ACC112 (cell line): ENCODE measurements around the gene TPP1.

Experiments used
- H2AFZ ChIP-seq: fragments of 200-600 bp; sonication (generic); one replicate; pipeline ENCODE4 v1.6.0; 2017; ENCODE audit warnings: antibody characterized with exemption, low read length; ENCODE audit not compliant: unreplicated experiment
- H3K27ac ChIP-seq: fragments of 200-600 bp; sonication (generic); 2 replicates; pipeline ENCODE4 v1.5.1; 2014; ENCODE audit warnings: low read depth, mild to moderate bottlenecking, antibody characterized with exemption, low read length, moderate library complexity
- H3K27me3 ChIP-seq: fragments of 200-600 bp; sonication (generic); 2 replicates; pipeline ENCODE4 v1.6.1; 2014; ENCODE audit warnings: mild to moderate bottlenecking, antibody characterized with exemption, low read length, moderate library complexity, mixed read lengths; ENCODE audit not compliant: insufficient read depth
- H3K36me3 ChIP-seq: fragments of 200-600 bp; sonication (generic); 2 replicates; pipeline ENCODE4 v1.6.1; 2016; ENCODE audit warnings: mild to moderate bottlenecking, antibody characterized with exemption, low read length, moderate library complexity, mixed read lengths; ENCODE audit not compliant: insufficient read depth
- H3K4me1 ChIP-seq: fragments of 200-600 bp; sonication (generic); one replicate; pipeline ENCODE4 v1.6.1; 2016; ENCODE audit warnings: low read length, mixed read lengths; ENCODE audit not compliant: insufficient read depth, unreplicated experiment, control insufficient read depth
- H3K4me3 ChIP-seq: fragments of 200-600 bp; sonication (generic); 2 replicates; pipeline ENCODE4 v1.5.1; 2014; ENCODE audit warnings: mild to moderate bottlenecking, low read depth, low read length
- H3K79me2 ChIP-seq: fragments of 200-600 bp; sonication (generic); one replicate; pipeline ENCODE4 v1.6.0; 2016; ENCODE audit warnings: low read length; ENCODE audit not compliant: control insufficient read depth, unreplicated experiment, insufficient read depth

Gene TPP1

GRCh38 chr11:6646918-6647679, 27.9 kb upstream of the TPP1 start:
- Histone ChIP-seq H3K4me1 (peaks cover 17% of the 10 kb centered on the region), H3K36me3 (no peaks in the 10 kb centered on the region), H3K4me3 (no peak overlapping the region), H3K27ac (no peak overlapping the region), H3K27me3 (peaks cover 73% of the 10 kb centered on the region), H3K79me2 (no peaks in the 10 kb centered on the region), H2AFZ (no peak overlapping the region)

- no peaks in the 10 kb centered on the region for H3K36me3 ChIP-seq
- peak overlapping the region; percentile 48 for H3K4me3 ChIP-seq
- peaks cover 17% of the 10 kb centered on the region for H3K4me1 ChIP-seq
- no peaks in the 10 kb centered on the region for H3K79me2 ChIP-seq
- no peak overlapping the region for H2AFZ ChIP-seq
- H3K27ac ChIP-seq = no peak overlapping the region
- H3K27me3 ChIP-seq = peaks cover 67% of the 10 kb centered on the region
Observed at GRCh38 chr11:6646576-6646917, 27.3 kb upstream of the TPP1 start.

- Histone ChIP-seq H3K36me3 (no peaks in the 10 kb centered on the region), H3K4me3 (peak overlapping the region; percentile 48), H2AFZ (no peak overlapping the region), H3K27ac (no peak overlapping the region), H3K79me2 (no peaks in the 10 kb centered on the region), H3K4me1 (peaks cover 17% of the 10 kb centered on the region), H3K27me3 (peaks cover 62% of the 10 kb centered on the region)
Observed at GRCh38 chr11:6646071-6646470, 26.8 kb upstream of the TPP1 start.

GRCh38 chr11:6642957-6643356, 23.7 kb upstream of the TPP1 start:
- Histone ChIP-seq H3K4me3 (no peak overlapping the region), H3K36me3 (no peaks in the 10 kb centered on the region), H3K4me1 (peaks cover 20% of the 10 kb centered on the region), H2AFZ (no peak overlapping the region), H3K27ac (no peak overlapping the region), H3K79me2 (no peaks in the 10 kb centered on the region), H3K27me3 (peaks cover 31% of the 10 kb centered on the region)

- H3K27ac ChIP-seq = no peak overlapping the region
- peaks cover 22% of the 10 kb centered on the region for H3K27me3 ChIP-seq
- peaks cover 12% of the 10 kb centered on the region for H3K4me1 ChIP-seq
- H2AFZ ChIP-seq = no peak overlapping the region
- no peak overlapping the region for H3K4me3 ChIP-seq
- no peaks in the 10 kb centered on the region for H3K79me2 ChIP-seq
- no peaks in the 10 kb centered on the region for H3K36me3 ChIP-seq
Observed at GRCh38 chr11:6640985-6641701, 21.9 kb upstream of the TPP1 start.

GRCh38 chr11:6640036-6640984, 21.1 kb upstream of the TPP1 start:
- no peaks in the 10 kb centered on the region for H3K36me3 ChIP-seq
- no peaks in the 10 kb centered on the region for H3K79me2 ChIP-seq
- no peak overlapping the region for H2AFZ ChIP-seq
- no peak overlapping the region for H3K4me3 ChIP-seq
- peaks cover 12% of the 10 kb centered on the region for H3K4me1 ChIP-seq
- H3K27ac ChIP-seq = no peak overlapping the region
- H3K27me3 ChIP-seq = peaks cover 22% of the 10 kb centered on the region

- H3K27me3 ChIP-seq = peaks cover 8% of the 10 kb centered on the region
- H3K36me3 ChIP-seq = no peaks in the 10 kb centered on the region
- no peaks in the 10 kb centered on the region for H3K79me2 ChIP-seq
- H3K4me1 ChIP-seq = peaks cover 17% of the 10 kb centered on the region
- no peak overlapping the region for H3K27ac ChIP-seq
- no peak overlapping the region for H2AFZ ChIP-seq
- H3K4me3 ChIP-seq = no peak overlapping the region
Observed at GRCh38 chr11:6638429-6638828, 19.2 kb upstream of the TPP1 start.

GRCh38 chr11:6637871-6638270, 18.6 kb upstream of the TPP1 start:
- Histone ChIP-seq H3K36me3 (no peaks in the 10 kb centered on the region), H3K27me3 (peaks cover 2% of the 10 kb centered on the region), H3K4me3 (no peak overlapping the region), H3K4me1 (peaks cover 17% of the 10 kb centered on the region), H3K79me2 (no peaks in the 10 kb centered on the region), H2AFZ (no peak overlapping the region), H3K27ac (no peak overlapping the region)

- Histone ChIP-seq H3K79me2 (no peaks in the 10 kb centered on the region), H3K4me1 (peaks cover 17% of the 10 kb centered on the region)
Observed at GRCh38 chr11:6636480-6636879, 17.3 kb upstream of the TPP1 start.

GRCh38 chr11:6635082-6635932, 16.1 kb upstream of the TPP1 start:
- H3K4me1 ChIP-seq = peaks cover 17% of the 10 kb centered on the region
- H2AFZ ChIP-seq = no peak overlapping the region
- H3K27ac ChIP-seq = no peak overlapping the region
- no peaks in the 10 kb centered on the region for H3K27me3 ChIP-seq
- H3K36me3 ChIP-seq = no peaks in the 10 kb centered on the region
- no peaks in the 10 kb centered on the region for H3K79me2 ChIP-seq
- no peak overlapping the region for H3K4me3 ChIP-seq

More at GRCh38 chr11:6636480-6636879, 17.3 kb upstream of the TPP1 start:
- Histone ChIP-seq H2AFZ (no peak overlapping the region), H3K36me3 (no peaks in the 10 kb centered on the region), H3K4me3 (no peak overlapping the region), H3K27ac (no peak overlapping the region), H3K27me3 (no peaks in the 10 kb centered on the region)
